GM18505 (cell line): Measurements from ENCODE around the gene SLC25A52.
A peak's percentile ranks its signal among the peaks of the same experiment; 100 is the strongest.
"Not testable (repeated sequence)": the region's sequence is repeated elsewhere in the genome, so short reads cannot be mapped to it uniquely, and the experiment has no call there.

Experiments used
- ATAC-seq: cut with Tn5 transposase; IDR thresholded peaks from one replicate; pipeline ENCODE4 v1.9.1; 2021; ENCODE audit not compliant: unreplicated experiment
- POLR2A ChIP-seq: IDR thresholded peaks from 4 replicates; pipeline ENCODE4 v1.6.1; 2011; ENCODE audit warnings: borderline replicate concordance; ENCODE audit not compliant: insufficient read depth, insufficient read length; ENCODE audit errors: extremely low read depth

SLC25A52 gene

GRCh38 chr18:31760695-31761094 lies at the start of gene SLC25A52:
TSS of gene SLC25A52 (minus strand) at chr18:31760880. CDS start at chr18:31760661, 219 bp downstream.
- no peak for ATAC-seq
- TF ChIP-seq POLR2A: no peak

GRCh38 chr18:31809049-31809448 lies 48.4 kb upstream of the SLC25A52 start:
- ATAC-seq: not testable (repeated sequence)

GRCh38 chr18:31801078-31801477 lies 40.4 kb upstream of the SLC25A52 start:
- no peak for ATAC-seq
- TF ChIP-seq POLR2A: no peak

- not testable (repeated sequence) for ATAC-seq
Measured at GRCh38 chr18:31799257-31799656, 38.6 kb upstream of the SLC25A52 start.

- ATAC-seq: no peak
- no peak for TF ChIP-seq POLR2A
Measured at GRCh38 chr18:31798399-31798798, 37.7 kb upstream of the SLC25A52 start.

- TF ChIP-seq POLR2A: no peak
- no peak for ATAC-seq
Measured at GRCh38 chr18:31795747-31796146, 35.1 kb upstream of the SLC25A52 start.

GRCh38 chr18:31793531-31793930 lies 32.9 kb upstream of the SLC25A52 start:
- TF ChIP-seq POLR2A: no peak
- no peak for ATAC-seq

GRCh38 chr18:31792580-31792911 lies 31.9 kb upstream of the SLC25A52 start:
- no peak for TF ChIP-seq POLR2A

GRCh38 chr18:31791817-31792579 lies 31.3 kb upstream of the SLC25A52 start:
- TF ChIP-seq POLR2A: no peak
- ATAC-seq: peak; percentile 95

More at GRCh38 chr18:31792580-31792911, 31.9 kb upstream of the SLC25A52 start:
- no peak for ATAC-seq

- no peak for ATAC-seq
- TF ChIP-seq POLR2A: no peak
Measured at GRCh38 chr18:31789409-31789808, 28.7 kb upstream of the SLC25A52 start.

- TF ChIP-seq POLR2A: no peak
- ATAC-seq: no peak
Measured at GRCh38 chr18:31783059-31783458, 22.4 kb upstream of the SLC25A52 start.

GRCh38 chr18:31778391-31778950 lies 17.8 kb upstream of the SLC25A52 start:
- ATAC-seq: no peak
- no peak for TF ChIP-seq POLR2A

GRCh38 chr18:31776093-31776492 lies 15.4 kb upstream of the SLC25A52 start:
- no peak for ATAC-seq

GRCh38 chr18:31774962-31775361 lies 14.3 kb upstream of the SLC25A52 start:
- TF ChIP-seq POLR2A: no peak
- ATAC-seq: no peak

More at GRCh38 chr18:31776093-31776492, 15.4 kb upstream of the SLC25A52 start:
- TF ChIP-seq POLR2A: no peak

GRCh38 chr18:31774477-31774785 lies 13.8 kb upstream of the SLC25A52 start:
- no peak for TF ChIP-seq POLR2A
- peak; percentile 66 for ATAC-seq
